Stomach smooth muscle (tissue), 2 donors: ENCODE measurements around the gene SQOR.

Experiments
- H3K27ac ChIP-seq: one replicate; pipeline ENCODE4 v1.7.0; 2013; ENCODE audit warnings: mild to moderate bottlenecking, low read length, inconsistent platforms
- H3K27me3 ChIP-seq, 2 donors: one replicate each; pipeline ENCODE4 v1.7.0; 2013; ENCODE audit warnings: low read length in 2 of 2; ENCODE audit not compliant: insufficient read depth in 2 of 2, control insufficient read depth in 1 of 2
- H3K36me3 ChIP-seq, 2 donors: one replicate each; pipeline ENCODE4 v1.7.0; 2013; ENCODE audit warnings: low read length in 2 of 2; ENCODE audit not compliant: control insufficient read depth in 2 of 2, insufficient read depth in 2 of 2
- H3K4me1 ChIP-seq: one replicate; pipeline ENCODE4 v1.7.0; 2013; ENCODE audit warnings: low read length; ENCODE audit not compliant: control insufficient read depth, insufficient read depth
- H3K4me3 ChIP-seq, 2 donors: one replicate each; pipeline ENCODE4 v1.7.0; 2013; ENCODE audit warnings: low read length in 2 of 2
- H3K9ac ChIP-seq, 2 donors: one replicate each; pipeline ENCODE4 v1.7.0; 2013; ENCODE audit warnings: low read length in 2 of 2, mild to moderate bottlenecking in 1 of 2
- H3K9me3 ChIP-seq, 2 donors: one replicate each; pipeline ENCODE4 v1.7.0; 2013; ENCODE audit warnings: low read length in 2 of 2; ENCODE audit not compliant: control insufficient read depth in 2 of 2
- donor health status: healthy.
- donor health status: Pancreatic carcinoma.

SQOR gene

GRCh38 chr15:45657764-45658545 lies 23.1 kb downstream of the SQOR start:
- Histone ChIP-seq H3K4me3 (no peak overlapping the region), H3K9ac (no peak overlapping the region), H3K27me3 (no peaks in the 10 kb centered on the region), H3K9me3 (no peaks in the 10 kb centered on the region), H3K36me3 (peaks cover 10 to 14% of the 10 kb centered on the region in 2 donors), H3K27ac (no peak overlapping the region), H3K4me1 (peaks cover 25% of the 10 kb centered on the region)

GRCh38 chr15:45660231-45660979 lies 25.6 kb downstream of the SQOR start:
- peak overlapping the region; percentile 12 to 29 for H3K4me3 ChIP-seq
- peaks cover 25% of the 10 kb centered on the region for H3K4me1 ChIP-seq
- no peaks in the 10 kb centered on the region for H3K9me3 ChIP-seq
- peak overlapping the region; percentile 46 for H3K27ac ChIP-seq
- no peaks in the 10 kb centered on the region for H3K27me3 ChIP-seq
- H3K36me3 ChIP-seq = peaks cover 18 to 21% of the 10 kb centered on the region in 2 donors
- H3K9ac ChIP-seq = peak overlapping the region in 1 of 2 donors; percentile 10

- Histone ChIP-seq H3K27ac (no peak overlapping the region), H3K4me1 (peaks cover 25% of the 10 kb centered on the region), H3K9me3 (no peaks in the 10 kb centered on the region), H3K27me3 (no peaks in the 10 kb centered on the region), H3K4me3 (no peak overlapping the region), H3K36me3 (peaks cover 21 to 23% of the 10 kb centered on the region in 2 donors), H3K9ac (no peak overlapping the region)
Observed at GRCh38 chr15:45662375-45662774, 27.5 kb downstream of the SQOR start.

- peaks cover 21 to 26% of the 10 kb centered on the region in 2 donors for H3K36me3 ChIP-seq
- H3K9me3 ChIP-seq = no peaks in the 10 kb centered on the region
- H3K27me3 ChIP-seq = no peaks in the 10 kb centered on the region
- peaks cover 12% of the 10 kb centered on the region for H3K4me1 ChIP-seq
- H3K9ac ChIP-seq = no peak overlapping the region
- H3K4me3 ChIP-seq = no peak overlapping the region
- no peak overlapping the region for H3K27ac ChIP-seq
Observed at GRCh38 chr15:45664451-45664850, 29.6 kb downstream of the SQOR start.

GRCh38 chr15:45665261-45665660 lies 30.4 kb downstream of the SQOR start:
- Histone ChIP-seq H3K27ac (no peak overlapping the region), H3K27me3 (no peaks in the 10 kb centered on the region), H3K4me3 (no peak overlapping the region), H3K4me1 (peaks cover 6% of the 10 kb centered on the region), H3K9ac (no peak overlapping the region), H3K36me3 (peaks cover 25 to 28% of the 10 kb centered on the region in 2 donors), H3K9me3 (no peaks in the 10 kb centered on the region)

- H3K9ac ChIP-seq = no peak overlapping the region
- H3K27ac ChIP-seq = no peak overlapping the region
- H3K27me3 ChIP-seq = no peaks in the 10 kb centered on the region
- H3K9me3 ChIP-seq = no peaks in the 10 kb centered on the region
- no peak overlapping the region for H3K4me3 ChIP-seq
- H3K36me3 ChIP-seq = peaks cover 32 to 33% of the 10 kb centered on the region in 2 donors
- H3K4me1 ChIP-seq = no peaks in the 10 kb centered on the region
Observed at GRCh38 chr15:45666119-45666875, 31.5 kb downstream of the SQOR start.

GRCh38 chr15:45667002-45667401 lies 32.2 kb downstream of the SQOR start:
- H3K9ac ChIP-seq = no peak overlapping the region
- no peaks in the 10 kb centered on the region for H3K27me3 ChIP-seq
- peaks cover 26 to 36% of the 10 kb centered on the region in 2 donors for H3K36me3 ChIP-seq
- no peak overlapping the region for H3K4me3 ChIP-seq
- H3K4me1 ChIP-seq = no peaks in the 10 kb centered on the region
- no peak overlapping the region for H3K27ac ChIP-seq
- H3K9me3 ChIP-seq = no peaks in the 10 kb centered on the region

- Histone ChIP-seq H3K9ac (no peak overlapping the region), H3K27me3 (no peaks in the 10 kb centered on the region), H3K4me3 (no peak overlapping the region), H3K9me3 (no peaks in the 10 kb centered on the region), H3K27ac (no peak overlapping the region), H3K36me3 (peaks cover 22 to 35% of the 10 kb centered on the region in 2 donors), H3K4me1 (no peaks in the 10 kb centered on the region)
Observed at GRCh38 chr15:45668386-45668785, 33.6 kb downstream of the SQOR start.

GRCh38 chr15:45669422-45669821 lies 34.6 kb downstream of the SQOR start:
- no peaks in the 10 kb centered on the region for H3K9me3 ChIP-seq
- H3K4me3 ChIP-seq = no peak overlapping the region
- H3K27ac ChIP-seq = no peak overlapping the region
- H3K4me1 ChIP-seq = no peaks in the 10 kb centered on the region
- no peak overlapping the region for H3K9ac ChIP-seq
- H3K27me3 ChIP-seq = no peaks in the 10 kb centered on the region
- peaks cover 22 to 37% of the 10 kb centered on the region in 2 donors for H3K36me3 ChIP-seq

GRCh38 chr15:45670091-45670490 lies 35.3 kb downstream of the SQOR start:
- Histone ChIP-seq H3K27ac (no peak overlapping the region), H3K9me3 (no peaks in the 10 kb centered on the region), H3K9ac (no peak overlapping the region), H3K4me3 (no peak overlapping the region), H3K27me3 (no peaks in the 10 kb centered on the region), H3K36me3 (peaks cover 19 to 38% of the 10 kb centered on the region in 2 donors), H3K4me1 (no peaks in the 10 kb centered on the region)
